DND-41 (cell line): ENCODE results near the gene KANK3.

Experiments used
- EZH2 ChIP-seq: IDR thresholded peaks from 3 replicates; pipeline ENCODE4 v1.6.1; 2012; ENCODE audit warnings: borderline replicate concordance, low read depth, mild to moderate bottlenecking, moderate library complexity, low read length, inconsistent platforms; ENCODE audit not compliant: severe bottlenecking
- TF ChIP-seq, protein P1 (sequence below): IDR thresholded peaks from 2 replicates; pipeline ENCODE4 v1.5.1; 2012; ENCODE audit warnings: borderline replicate concordance, low read length, moderate library complexity, mild to moderate bottlenecking; ENCODE audit not compliant: poor library complexity, severe bottlenecking; ENCODE audit errors: extremely low read depth

DNA sequence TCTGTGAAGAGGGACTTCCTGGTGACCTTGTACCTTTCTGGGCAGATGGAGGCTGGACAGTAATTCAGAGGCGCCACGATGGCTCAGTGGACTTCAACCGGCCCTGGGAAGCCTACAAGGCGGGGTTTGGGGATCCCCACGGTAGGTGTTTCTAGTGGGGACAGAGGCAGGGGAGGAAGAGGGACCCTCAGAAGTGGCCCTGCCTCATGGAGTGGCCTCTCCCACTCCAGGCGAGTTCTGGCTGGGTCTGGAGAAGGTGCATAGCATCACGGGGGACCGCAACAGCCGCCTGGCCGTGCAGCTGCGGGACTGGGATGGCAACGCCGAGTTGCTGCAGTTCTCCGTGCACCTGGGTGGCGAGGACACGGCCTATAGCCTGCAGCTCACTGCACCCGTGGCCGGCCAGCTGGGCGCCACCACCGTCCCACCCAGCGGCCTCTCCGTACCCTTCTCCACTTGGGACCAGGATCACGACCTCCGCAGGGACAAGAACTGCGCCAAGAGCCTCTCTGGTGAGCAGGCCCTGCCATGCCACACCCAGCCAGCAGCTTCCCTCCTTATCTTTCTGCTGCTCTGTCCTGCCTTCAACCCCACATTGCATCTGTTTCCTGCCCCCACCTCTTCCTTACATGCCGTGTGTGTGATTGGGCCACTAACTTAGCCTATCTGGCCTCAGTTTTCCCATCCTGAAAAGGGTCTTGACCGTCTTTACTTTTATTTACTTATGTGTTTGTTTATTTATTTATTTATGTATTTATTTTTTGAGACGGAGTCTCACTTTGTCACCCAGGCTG lies 28.1 kb upstream of the KANK3 start:
- TF ChIP-seq, protein P1, sequence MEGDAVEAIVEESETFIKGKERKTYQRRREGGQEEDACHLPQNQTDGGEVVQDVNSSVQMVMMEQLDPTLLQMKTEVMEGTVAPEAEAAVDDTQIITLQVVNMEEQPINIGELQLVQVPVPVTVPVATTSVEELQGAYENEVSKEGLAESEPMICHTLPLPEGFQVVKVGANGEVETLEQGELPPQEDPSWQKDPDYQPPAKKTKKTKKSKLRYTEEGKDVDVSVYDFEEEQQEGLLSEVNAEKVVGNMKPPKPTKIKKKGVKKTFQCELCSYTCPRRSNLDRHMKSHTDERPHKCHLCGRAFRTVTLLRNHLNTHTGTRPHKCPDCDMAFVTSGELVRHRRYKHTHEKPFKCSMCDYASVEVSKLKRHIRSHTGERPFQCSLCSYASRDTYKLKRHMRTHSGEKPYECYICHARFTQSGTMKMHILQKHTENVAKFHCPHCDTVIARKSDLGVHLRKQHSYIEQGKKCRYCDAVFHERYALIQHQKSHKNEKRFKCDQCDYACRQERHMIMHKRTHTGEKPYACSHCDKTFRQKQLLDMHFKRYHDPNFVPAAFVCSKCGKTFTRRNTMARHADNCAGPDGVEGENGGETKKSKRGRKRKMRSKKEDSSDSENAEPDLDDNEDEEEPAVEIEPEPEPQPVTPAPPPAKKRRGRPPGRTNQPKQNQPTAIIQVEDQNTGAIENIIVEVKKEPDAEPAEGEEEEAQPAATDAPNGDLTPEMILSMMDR = no peak
- TF ChIP-seq EZH2 = no peak
